IMR-90 (cell line): ENCODE measurements around the gene JADE2. TPM values are rescaled to one million over a fixed set of nuclear protein-coding genes. Genes with fewer than 3 reads are reported as not detected.

Experiments
- ATAC-seq: fragments of 200-7000 bp; cut with Tn5 transposase; 2 replicates; pipeline ENCODE4 v1.9.1; 2020; ENCODE audit warnings: low read depth, mild to moderate bottlenecking, moderate library complexity
- BruUV-seq: library from RNA; stranded (reverse); fragments of 400-500 nt; replicated peaks from 2 replicates; lab custom pipeline; 2021; lab: Mats Ljungman, UMichigan
- CTCF ChIA-PET: fragments of 300-600 bp; formaldehyde crosslinking; extraction: SDS; loops from one replicate; lab custom pipeline; 2021; ENCODE audit warnings: antibody characterized with exemption; lab: Yijun Ruan, JAX
- POLR2A ChIA-PET: fragments of 300-600 bp; sonication (Branson Sonifier 250); formaldehyde crosslinking; loops from one replicate; lab custom pipeline; 2022; ENCODE audit warnings: antibody characterized with exemption; ENCODE audit not compliant: unreplicated experiment; lab: Charles Lee
- DNase-seq: peaks from one replicate; pipeline ENCODE4 v3.0.0; 2013
- H2AFZ ChIP-seq: replicated peaks from 2 replicates; pipeline ENCODE3; 2013; ENCODE audit warnings: low read length, mild to moderate bottlenecking; ENCODE audit not compliant: poor library complexity
- H2AK5ac ChIP-seq: 2 replicates; pipeline ENCODE4 v1.6.1; 2013; ENCODE audit warnings: low read depth, low read length, inconsistent platforms
- H2AK9ac ChIP-seq: replicated peaks from 2 replicates; pipeline ENCODE3; 2013; ENCODE audit warnings: mild to moderate bottlenecking, low read depth, low read length, moderate library complexity; ENCODE audit not compliant: poor library complexity
- H2BK120ac ChIP-seq: 2 replicates; pipeline ENCODE4 v1.6.1; 2013; ENCODE audit warnings: low read depth, low read length, inconsistent platforms
- H2BK15ac ChIP-seq: 3 replicates; pipeline ENCODE4 v1.6.1; 2013; ENCODE audit warnings: low read depth, low read length, inconsistent platforms
- H2BK20ac ChIP-seq: 2 replicates; pipeline ENCODE4 v1.6.1; 2013; ENCODE audit warnings: low read depth, mild to moderate bottlenecking, inconsistent platforms, low read length, moderate library complexity
- H2BK5ac ChIP-seq: 2 replicates; pipeline ENCODE4 v1.6.1; 2013; ENCODE audit warnings: mild to moderate bottlenecking, low read depth, low read length, inconsistent platforms; ENCODE audit not compliant: poor library complexity, severe bottlenecking
- H3K14ac ChIP-seq: replicated peaks from 2 replicates; pipeline ENCODE4 v1.6.1; 2013; ENCODE audit warnings: low read depth, low read length, inconsistent platforms
- H3K18ac ChIP-seq: 2 replicates; pipeline ENCODE4 v1.6.1; 2013; ENCODE audit warnings: low read depth, low read length, control low read depth
- H3K23ac ChIP-seq: 2 replicates; pipeline ENCODE4 v1.6.1; 2013; ENCODE audit warnings: low read depth, low read length, inconsistent platforms
- H3K27ac ChIP-seq: 2 replicates; pipeline ENCODE4 v1.5.1; 2013; ENCODE audit warnings: mild to moderate bottlenecking, control low read depth, low read length; ENCODE audit not compliant: insufficient read depth
- H3K27me3 ChIP-seq: 2 replicates; pipeline ENCODE4 v1.6.1; 2013; ENCODE audit warnings: low read length; ENCODE audit not compliant: control insufficient read depth, insufficient read depth
- H3K36me3 ChIP-seq: 2 replicates; pipeline ENCODE4 v1.6.1; 2013; ENCODE audit warnings: low read length, mixed read lengths; ENCODE audit not compliant: control insufficient read depth, insufficient read depth
- H3K4ac ChIP-seq: 2 replicates; pipeline ENCODE4 v1.6.1; 2013; ENCODE audit warnings: low read depth, low read length, inconsistent platforms
- H3K4me1 ChIP-seq: 2 replicates; pipeline ENCODE4 v1.6.1; 2013; ENCODE audit warnings: low read length, mixed read lengths; ENCODE audit not compliant: control insufficient read depth, insufficient read depth
- H3K4me2 ChIP-seq: 2 replicates; pipeline ENCODE4 v1.6.1; 2013; ENCODE audit warnings: low read depth, mild to moderate bottlenecking, control low read depth, low read length, moderate library complexity
- H3K4me3 ChIP-seq: 2 replicates; pipeline ENCODE4 v1.5.1; 2013; ENCODE audit warnings: low read depth, mild to moderate bottlenecking, control low read depth, low read length, moderate library complexity; ENCODE audit not compliant: insufficient read depth
- H3K56ac ChIP-seq: 2 replicates; pipeline ENCODE4 v1.6.1; 2013; ENCODE audit warnings: low read length, inconsistent platforms; ENCODE audit not compliant: insufficient read depth; ENCODE audit errors: extremely low read depth
- H3K79me1 ChIP-seq, 2 experiments: 2 replicates each; pipeline ENCODE4 v1.6.1; 2013; ENCODE audit warnings: low read length in 2 of 2, inconsistent platforms in 1 of 2, low read depth in 1 of 2
- H3K9ac ChIP-seq: 2 replicates; pipeline ENCODE4 v1.6.1; 2013; ENCODE audit warnings: low read depth, low read length, control low read depth
- H3K9me1 ChIP-seq: 2 replicates; pipeline ENCODE4 v1.6.1; 2013; ENCODE audit warnings: low read length, inconsistent platforms; ENCODE audit not compliant: insufficient read depth
- H3K9me3 ChIP-seq: 2 replicates; pipeline ENCODE4 v1.6.1; 2013; ENCODE audit warnings: low read length; ENCODE audit not compliant: control insufficient read depth, insufficient read depth
- H4K20me1 ChIP-seq: 2 replicates; pipeline ENCODE4 v1.6.1; 2013; ENCODE audit warnings: low read length, inconsistent platforms; ENCODE audit not compliant: insufficient read depth
- H4K5ac ChIP-seq: 2 replicates; pipeline ENCODE4 v1.6.1; 2013; ENCODE audit warnings: mild to moderate bottlenecking, low read depth, low read length, control low read depth
- H4K8ac ChIP-seq, 2 experiments: 2 replicates each; pipeline ENCODE4 v1.6.1; 2013; ENCODE audit warnings: low read depth in 2 of 2, low read length in 2 of 2, control low read depth in 1 of 2, inconsistent platforms in 1 of 2
- H4K91ac ChIP-seq: 2 replicates; pipeline ENCODE4 v1.6.1; 2013; ENCODE audit warnings: low read depth, low read length, inconsistent platforms; ENCODE audit not compliant: insufficient read depth
- BHLHE40 ChIP-seq: fragments of 150-350 bp; IDR thresholded peaks from 2 replicates; pipeline ENCODE4 v1.6.1; 2016; ENCODE audit warnings: mild to moderate bottlenecking, low read depth, low read length
- CEBPB ChIP-seq: IDR thresholded peaks from 2 replicates; pipeline ENCODE4 v1.6.1; 2012; ENCODE audit warnings: low read depth, low read length, improper control_type of control experiment
- FOS ChIP-seq: fragments of 150-350 bp; IDR thresholded peaks from 2 replicates; pipeline ENCODE4 v1.6.1; 2016; ENCODE audit warnings: low read depth, low read length
- MAFK ChIP-seq: IDR thresholded peaks from 2 replicates; pipeline ENCODE4 v1.6.1; 2012; ENCODE audit warnings: low read depth, low read length, improper control_type of control experiment
- MAZ ChIP-seq: IDR thresholded peaks from 2 replicates; pipeline ENCODE4 v1.6.1; 2012; ENCODE audit warnings: low read depth, mild to moderate bottlenecking, low read length, improper control_type of control experiment, moderate library complexity, borderline replicate concordance
- MXI1 ChIP-seq: IDR thresholded peaks from 2 replicates; pipeline ENCODE4 v1.6.1; 2012; ENCODE audit warnings: low read depth, mild to moderate bottlenecking, low read length, moderate library complexity, borderline replicate concordance
- NFE2L2 ChIP-seq: fragments of 150-350 bp; IDR thresholded peaks from 2 replicates; pipeline ENCODE4 v1.6.1; 2016; ENCODE audit warnings: low read depth, mild to moderate bottlenecking, low read length
- POLR2A ChIP-seq: IDR thresholded peaks from 2 replicates; pipeline ENCODE4 v1.6.1; 2012; ENCODE audit warnings: mild to moderate bottlenecking, low read depth, low read length
- RAD21 ChIP-seq: IDR thresholded peaks from 2 replicates; pipeline ENCODE4 v1.6.1; 2012; ENCODE audit warnings: low read length, improper control_type of control experiment
- RCOR1 ChIP-seq: IDR thresholded peaks from 2 replicates; pipeline ENCODE4 v1.6.1; 2012; ENCODE audit warnings: mild to moderate bottlenecking, low read length, improper control_type of control experiment; ENCODE audit not compliant: insufficient replicate concordance
- RFX5 ChIP-seq: IDR thresholded peaks from 2 replicates; pipeline ENCODE4 v1.8.0; 2012; ENCODE audit warnings: low read depth, mild to moderate bottlenecking, low read length, moderate library complexity
- WGBS, 2 experiments: methylation state at CpG; one replicate each; pipeline versions ENCODE4 v1.1.5 to v1.1.7; 2013; ENCODE audit warnings: missing lambda C conversion rate in 2 of 2; ENCODE audit not compliant: insufficient read length in 1 of 2; ENCODE audit errors: extremely low coverage in 2 of 2; 5-methylcytosine and 5-hydroxymethylcytosine counted together
- dilution Hi-C: fragments of 300-500 bp; cut with HindIII; formaldehyde crosslinking; loops from one replicate; pipeline ENCODE4 v1.14.3; 2018; ENCODE audit warnings: low sequenced_read_pairs; ENCODE audit not compliant: unreplicated experiment
- in situ Hi-C: fragments of 300-500 bp; cut with MboI; formaldehyde crosslinking; loops from 3 replicates; pipeline ENCODE4 v1.14.3; 2019; ENCODE audit warnings: low sequenced_read_pairs, inconsistent platforms, mixed read lengths
- intact Hi-C: fragments of 100-400 bp; cut with micrococcal nuclease; formaldehyde crosslinking; loops from 2 replicates; pipeline ENCODE4 v1.10.0; 2022
- polyA plus RNA-seq, 3 experiments: library from polyadenylated mRNA; depleted of rRNA; stranded (reverse); fragments of >200 nt; gene quantifications; 2 replicates each; pipeline ENCODE4 v1.2.3, GENCODE V29; 2012; ENCODE audit warnings: low replicate concordance in 1 of 3
- total RNA-seq: library from RNA; depleted of rRNA; stranded (reverse); fragments of >200 nt; gene quantifications from 2 replicates; pipeline ENCODE4 v1.2.3, GENCODE V29; 2012
- TF ChIP-seq, protein P1 (sequence below): fragments of 150-350 bp; IDR thresholded peaks from 2 replicates; pipeline ENCODE4 v1.6.1; 2016; ENCODE audit warnings: low read depth, mild to moderate bottlenecking, low read length, moderate library complexity, borderline replicate concordance

JADE2 gene
- total and polyA plus RNA-seq, 2 of the 4 experiments (the other 2 are of a cell fraction), result 13.3 to 14.9 TPM

DNA sequence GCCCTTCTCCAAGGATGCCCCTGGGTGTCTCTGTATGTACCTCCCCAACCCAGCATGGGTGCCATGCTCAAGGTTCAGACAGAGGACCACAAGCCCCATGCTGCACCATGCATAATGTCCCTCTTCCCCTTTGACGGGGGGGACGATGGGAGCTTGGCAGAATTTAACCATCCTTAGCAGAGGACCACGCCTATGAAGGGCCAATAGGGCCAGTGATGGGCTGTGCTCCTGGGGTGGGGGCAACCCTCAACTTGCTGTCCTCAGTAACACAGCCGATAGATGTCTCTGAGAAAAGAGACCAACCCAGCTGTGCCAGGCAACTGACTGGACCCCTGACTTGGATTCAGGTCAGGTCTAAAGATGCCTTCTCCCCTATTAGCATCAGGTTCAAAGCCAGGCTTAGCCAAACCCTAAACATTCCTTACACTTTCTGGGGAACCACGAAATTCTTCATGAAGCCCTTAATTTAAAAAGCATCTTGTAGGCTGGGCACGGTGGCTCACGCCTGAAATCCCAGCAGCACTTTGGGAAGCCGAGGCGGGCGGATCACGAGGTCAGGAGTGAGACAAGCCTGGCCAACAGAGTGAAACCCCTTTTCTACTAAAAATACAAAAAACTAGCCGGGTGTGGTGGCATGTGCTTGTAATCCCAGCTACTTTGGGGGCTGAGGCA lies 20.7 kb upstream of the JADE2 start:
- H3K27me3 ChIP-seq, result no peaks in the 10 kb centered on the region
- H4K20me1 ChIP-seq, result no peaks in the 10 kb centered on the region
- H3K4me3 ChIP-seq, result no peak overlapping the region
- peak overlapping the region; percentile 90 for H2BK5ac ChIP-seq
- dilution Hi-C loops, result no loop called here
- intact Hi-C loops, result no loop called here
- H3K4me2 ChIP-seq, result no peak overlapping the region
- ChIA-PET CTCF (no interaction called here), POLR2A (no interaction called here)
- peak overlapping the region; percentile 76 for H2AK9ac ChIP-seq
- H3K4ac ChIP-seq, result peak overlapping the region; percentile 95
- peak overlapping the region; percentile 63; the same call in 1 of the 2 replicates for H4K5ac ChIP-seq
- no peaks in the 10 kb centered on the region for H3K36me3 ChIP-seq
- no peak overlapping the region for H3K9ac ChIP-seq
- peak overlapping the region; percentile 95 for H2BK120ac ChIP-seq
- H4K91ac ChIP-seq, result peak overlapping the region; percentile 89; the same call in 1 of the 2 replicates
- no peak for TF ChIP-seq MXI1
- no peak for TF ChIP-seq MAZ
- no peak for TF ChIP-seq RCOR1
- TF ChIP-seq RFX5, result no peak
- no peak for TF ChIP-seq RAD21
- TF ChIP-seq POLR2A, result no peak
- no peak for TF ChIP-seq NFE2L2
- no peak for TF ChIP-seq BHLHE40
- no peak for TF ChIP-seq CEBPB
- no peak for TF ChIP-seq FOS
- no peak for TF ChIP-seq MAFK
- TF ChIP-seq, protein P1, sequence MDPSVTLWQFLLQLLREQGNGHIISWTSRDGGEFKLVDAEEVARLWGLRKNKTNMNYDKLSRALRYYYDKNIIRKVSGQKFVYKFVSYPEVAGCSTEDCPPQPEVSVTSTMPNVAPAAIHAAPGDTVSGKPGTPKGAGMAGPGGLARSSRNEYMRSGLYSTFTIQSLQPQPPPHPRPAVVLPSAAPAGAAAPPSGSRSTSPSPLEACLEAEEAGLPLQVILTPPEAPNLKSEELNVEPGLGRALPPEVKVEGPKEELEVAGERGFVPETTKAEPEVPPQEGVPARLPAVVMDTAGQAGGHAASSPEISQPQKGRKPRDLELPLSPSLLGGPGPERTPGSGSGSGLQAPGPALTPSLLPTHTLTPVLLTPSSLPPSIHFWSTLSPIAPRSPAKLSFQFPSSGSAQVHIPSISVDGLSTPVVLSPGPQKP, result no peak
- BruUV-seq, result no TSS peak
- H3K56ac ChIP-seq, result no peak overlapping the region
- H3K79me1 ChIP-seq, result peaks cover 0 to 10% of the 10 kb centered on the region in 2 experiments; a peak in 1 of 4 replicates
- peak overlapping the region; percentile 94; the same call in 1 of the 2 replicates for H3K27ac ChIP-seq
- H3K18ac ChIP-seq, result peak overlapping the region; percentile 38; the same call in 1 of the 2 replicates
- ATAC-seq (no peak), DNase-seq (no peak)
- in situ Hi-C loops, result no loop called here
- WGBS, 2 experiments, result 97% methylated on average over 3 of the region's 12 CpGs; no CpG with 5 or more reads in 1 of the 2 experiments
- peak overlapping the region; percentile 79 to 92; a peak in 3 of 4 replicates for H4K8ac ChIP-seq
- peak overlapping the region; percentile 93; the same call in 1 of the 2 replicates for H3K23ac ChIP-seq
- H2AK5ac ChIP-seq, result peak overlapping the region; percentile 98
- H2BK20ac ChIP-seq, result peak overlapping the region; percentile 92
- H3K4me1 ChIP-seq, result peaks cover 32% of the 10 kb centered on the region
- H3K14ac ChIP-seq, result peak overlapping the region; percentile 96; the same call in 1 of the 2 replicates
- no peaks in the 10 kb centered on the region for H3K9me3 ChIP-seq
- H3K9me1 ChIP-seq, result peaks cover 34% of the 10 kb centered on the region
- peak overlapping the region; percentile 44 for H2AFZ ChIP-seq
- peak overlapping the region; percentile 98; the same call in 1 of the 3 replicates for H2BK15ac ChIP-seq
